ENCODE measurements around the gene GNG11.

Gene GNG11

GRCh38 chr7:93921607-93922566 is at the start of gene GNG11:
GNG11 (plus strand) TSS chr7:93921735; CDS start chr7:93922138, 403 bp downstream.
- no peak for TF ChIP-seq CTCF (IDR thresholded peaks at IDR 0.05)

- TF ChIP-seq CTCF (IDR thresholded peaks at IDR 0.05), result no peak
Measured at GRCh38 chr7:93873998-93874574, 47.4 kb upstream of the GNG11 start.

- TF ChIP-seq CTCF (IDR thresholded peaks at IDR 0.05), result no peak
Measured at GRCh38 chr7:93877742-93878141, 43.8 kb upstream of the GNG11 start.

GRCh38 chr7:93879356-93879755 is 42.2 kb upstream of the GNG11 start:
- TF ChIP-seq CTCF (IDR thresholded peaks at IDR 0.05), result no peak

GRCh38 chr7:93882468-93882867 is 39.1 kb upstream of the GNG11 start:
- no peak for TF ChIP-seq CTCF (IDR thresholded peaks at IDR 0.05)

- TF ChIP-seq CTCF (IDR thresholded peaks at IDR 0.05), result no peak
Measured at GRCh38 chr7:93883078-93883916, 38.2 kb upstream of the GNG11 start.

- TF ChIP-seq CTCF (IDR thresholded peaks at IDR 0.05), result no peak
Measured at GRCh38 chr7:93883917-93884345, 37.6 kb upstream of the GNG11 start.

Measured in LNCAP (cell line).